HT-29 (cell line): ENCODE data around the gene SLC25A1. TPM values are rescaled to one million over a fixed set of nuclear protein-coding genes. Genes with fewer than 3 reads are reported as not detected.

Experiments used
- DNase-seq: peaks from one replicate; pipeline ENCODE4 v3.0.0-alpha.2; 2015; ENCODE audit warnings: low spot score
- total RNA-seq: library from RNA; depleted of rRNA; stranded (reverse); fragments of >200 nt; shearing (Covaris generic); gene quantifications from 2 replicates; pipeline ENCODE4 v1.2.3, GENCODE V29; 2014; rRNA removed

SLC25A1 gene
- 462 and 466 TPM in 2 replicates for total RNA-seq

DNA sequence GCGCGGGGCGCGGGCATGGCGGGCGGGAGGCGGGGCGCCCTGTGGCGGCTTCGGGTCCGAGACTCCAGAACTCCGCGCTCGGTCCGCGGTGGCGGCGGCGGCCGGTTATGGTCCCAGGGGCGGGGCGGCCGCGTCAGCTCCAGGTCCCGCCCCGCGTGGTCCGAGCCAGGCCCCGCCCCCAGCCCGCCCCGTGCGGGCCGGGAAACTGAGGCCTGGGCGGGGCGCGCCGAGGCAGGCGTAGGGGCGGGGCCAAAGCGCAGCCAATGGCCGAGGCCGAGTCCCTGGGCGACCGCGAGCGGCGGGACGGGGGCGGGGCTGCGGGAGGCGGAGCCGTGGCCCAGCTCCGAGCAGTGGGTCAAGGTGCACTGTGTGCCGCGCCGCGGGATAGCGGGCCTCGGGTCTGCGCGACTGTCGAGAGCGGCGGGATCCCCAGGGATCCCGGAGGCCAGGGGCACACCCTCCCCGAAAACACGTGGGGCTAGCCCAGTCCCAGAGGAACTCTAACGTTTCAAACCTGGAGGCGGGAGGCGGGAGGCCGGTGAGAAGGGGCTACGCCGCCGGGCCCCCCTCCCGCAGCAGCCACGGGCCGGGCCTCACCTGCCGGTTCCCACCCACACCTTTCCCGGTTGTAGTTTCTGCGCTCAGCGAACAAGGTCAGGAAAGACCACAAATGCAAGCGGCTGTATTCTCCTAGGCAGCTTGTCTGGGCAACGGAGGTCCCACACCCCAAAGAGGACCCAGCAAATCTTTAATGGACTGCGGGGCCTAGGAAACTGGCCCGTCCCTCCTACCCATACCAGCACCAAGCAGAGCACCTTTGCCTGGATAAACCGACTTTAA is at the start of gene SLC25A1:
Gene SLC25A1, minus strand, starts transcription at position 80 of the 840 bp plus-strand sequence. Its CDS starts 63 bp downstream, at position 17.
- peak; percentile 93 for DNase-seq

DNA sequence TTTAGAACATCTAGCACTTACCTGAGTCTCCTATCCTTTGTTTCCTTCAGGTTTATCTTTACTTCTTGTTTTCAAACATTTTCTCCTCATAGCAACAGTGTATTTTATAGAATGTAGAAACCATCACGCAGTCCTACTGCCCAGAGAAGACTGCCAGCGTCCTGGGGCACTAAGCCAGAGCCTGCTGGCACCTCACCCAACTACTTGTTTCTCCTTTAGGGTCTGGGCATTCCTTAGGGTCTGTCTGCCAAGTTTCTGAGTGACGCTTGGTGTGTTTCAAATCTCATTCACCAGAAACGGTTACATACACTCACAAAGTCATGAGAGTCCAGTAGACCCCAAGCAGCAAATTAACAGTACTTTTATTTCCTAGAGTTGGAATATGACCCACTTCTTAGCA is 49.6 kb upstream of the SLC25A1 start:
- no peak for DNase-seq

DNA sequence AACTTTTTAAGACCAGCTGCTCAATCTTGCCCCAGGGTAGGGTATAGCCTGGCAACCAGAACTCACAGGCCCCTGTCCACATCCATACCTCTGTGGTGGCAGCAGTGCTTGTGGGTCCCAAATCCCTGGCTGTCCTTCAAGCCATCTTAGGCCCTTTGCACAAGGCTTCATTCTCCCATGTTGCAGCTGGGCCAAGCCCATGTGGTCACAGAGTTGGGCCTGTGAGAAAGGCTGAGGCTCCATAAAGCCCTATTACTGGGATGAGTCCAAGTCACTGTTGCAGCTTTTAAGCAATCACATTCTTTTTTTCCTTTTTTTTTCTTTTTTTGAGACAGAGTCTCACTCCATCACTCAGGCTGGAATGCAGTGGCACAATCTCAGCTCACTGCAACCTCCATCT is 47.9 kb upstream of the SLC25A1 start:
- no peak for DNase-seq

DNA sequence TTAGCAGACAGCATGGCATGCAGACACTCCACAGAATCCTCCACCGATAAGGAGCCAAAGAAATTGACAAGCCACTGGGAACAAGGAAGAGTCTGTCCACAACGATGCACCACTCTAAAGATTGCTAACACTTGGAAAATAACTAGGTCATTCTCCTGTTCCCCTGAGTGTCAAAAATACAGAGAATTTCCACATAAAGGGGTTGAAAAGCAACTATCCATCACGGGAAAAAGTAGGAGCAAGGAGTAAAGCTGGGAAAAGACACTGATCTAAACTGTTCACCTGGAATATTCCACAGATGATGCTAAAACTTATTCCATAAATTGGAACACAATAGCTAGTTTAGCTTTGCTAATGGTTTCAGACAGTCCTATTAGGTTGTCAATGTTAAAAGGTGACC is 47.0 kb upstream of the SLC25A1 start:
- no peak for DNase-seq

DNA sequence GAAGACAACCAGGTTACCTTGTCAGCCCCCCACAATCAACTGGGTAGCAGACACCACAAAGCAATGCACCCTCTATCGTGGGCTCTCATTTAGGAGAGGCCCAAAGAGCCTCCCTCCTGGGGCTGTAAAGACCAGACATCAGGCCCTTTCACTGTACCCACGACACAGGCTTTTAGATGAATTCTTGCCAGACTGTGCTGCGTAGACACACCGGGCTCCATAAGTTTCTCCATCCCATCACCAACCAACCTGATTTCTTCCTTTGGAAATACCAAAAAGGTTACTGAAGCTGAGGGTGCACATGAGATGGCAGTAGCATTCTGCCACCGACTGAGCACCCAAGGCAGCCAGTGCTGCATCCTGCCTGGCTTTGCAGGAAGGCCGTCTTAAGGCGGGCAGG is 46.4 kb upstream of the SLC25A1 start:
- no peak for DNase-seq

DNA sequence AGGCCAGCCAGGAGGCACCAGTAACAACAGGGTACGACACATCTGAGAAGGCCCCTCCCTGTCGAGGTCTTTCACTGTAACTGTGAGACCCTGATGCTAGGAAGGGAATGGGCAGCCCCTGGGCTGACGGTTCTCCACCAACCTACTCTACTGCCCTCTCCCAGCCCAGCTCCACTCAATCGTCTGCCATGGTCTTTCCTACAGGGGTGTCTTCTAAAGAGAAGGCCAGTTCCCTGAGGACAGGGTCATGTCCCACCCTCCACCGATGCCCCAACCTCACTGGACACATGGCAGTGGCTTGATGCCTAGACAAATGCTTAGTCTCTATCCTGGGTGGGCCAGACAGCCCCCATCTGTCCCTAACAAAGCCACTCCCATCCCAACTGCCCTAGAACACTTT is 46.0 kb upstream of the SLC25A1 start:
- DNase-seq: no peak

DNA sequence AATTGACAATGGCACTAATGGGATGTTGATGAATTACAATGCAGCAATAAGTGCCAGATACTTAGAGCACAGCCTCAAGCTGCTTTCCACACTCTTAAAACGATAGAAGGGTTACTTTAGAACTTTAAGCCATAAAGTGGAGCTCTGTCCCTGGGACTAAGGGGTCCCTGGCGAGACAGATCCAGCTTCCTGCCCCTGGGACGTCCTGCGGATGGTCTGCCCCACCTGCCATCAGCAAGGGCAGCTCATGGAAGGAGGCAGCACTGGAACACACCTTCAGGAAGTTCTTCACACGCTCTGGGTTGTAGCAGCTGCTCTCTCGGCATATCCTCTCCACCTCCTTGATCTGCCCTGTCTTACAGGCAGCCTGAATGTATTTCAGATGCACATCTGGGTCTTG is 45.1 kb upstream of the SLC25A1 start:
- no peak for DNase-seq

DNA sequence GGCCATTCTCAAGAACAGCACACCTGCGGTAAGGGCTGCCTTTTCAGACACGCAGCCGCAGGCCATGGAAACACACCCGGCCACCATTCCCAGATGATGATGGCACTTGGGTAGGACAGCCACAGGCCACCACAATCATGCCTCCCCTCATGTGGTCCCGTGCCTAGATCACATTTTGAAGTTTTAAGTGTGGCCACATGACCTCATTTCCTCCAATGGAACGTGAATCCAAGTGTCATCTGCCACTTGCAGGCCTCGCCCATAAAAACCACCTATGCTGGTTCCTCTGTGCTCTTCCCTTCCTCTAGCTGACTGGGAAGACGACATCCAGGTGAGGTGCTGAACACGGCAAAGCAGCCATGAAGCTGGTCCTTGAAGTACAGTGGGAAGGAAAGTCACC is 44.6 kb upstream of the SLC25A1 start:
- DNase-seq: no peak

DNA sequence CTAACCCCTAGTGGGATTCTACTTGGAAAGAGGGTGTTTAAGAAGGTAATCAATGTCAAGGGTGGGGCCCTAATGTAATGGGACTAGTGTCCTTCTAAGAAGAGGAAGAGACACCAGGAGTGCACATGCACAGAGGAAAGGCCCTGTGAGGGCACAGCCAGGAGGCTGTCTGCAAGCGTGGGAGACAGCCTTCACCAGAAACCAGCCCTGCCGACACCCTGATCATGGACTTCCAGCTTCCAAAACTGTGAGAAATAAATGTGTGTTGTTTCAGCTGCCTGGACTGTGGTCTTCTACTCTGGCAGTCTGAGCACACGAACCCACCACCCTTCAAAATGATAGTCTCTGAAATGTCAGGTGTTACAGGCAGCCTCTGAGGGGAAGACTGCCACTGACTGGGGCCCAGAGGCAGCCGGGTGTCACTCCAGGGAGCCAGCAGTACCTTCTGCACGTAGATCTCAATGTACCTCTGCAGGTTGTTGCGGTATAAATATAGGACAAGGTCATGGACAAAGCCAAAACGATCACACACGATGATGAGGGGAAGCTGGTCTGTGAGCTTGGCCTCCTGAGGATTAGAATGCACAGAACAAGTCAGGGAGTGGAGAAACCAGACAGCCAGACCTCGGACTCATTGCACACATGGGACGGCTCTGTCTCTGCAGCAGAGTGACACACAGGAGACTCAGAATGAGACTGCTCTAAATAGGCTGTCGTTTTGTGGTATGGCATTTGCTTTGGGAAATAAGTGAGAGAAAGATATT is 43.9 kb upstream of the SLC25A1 start:
- DNase-seq: no peak

DNA sequence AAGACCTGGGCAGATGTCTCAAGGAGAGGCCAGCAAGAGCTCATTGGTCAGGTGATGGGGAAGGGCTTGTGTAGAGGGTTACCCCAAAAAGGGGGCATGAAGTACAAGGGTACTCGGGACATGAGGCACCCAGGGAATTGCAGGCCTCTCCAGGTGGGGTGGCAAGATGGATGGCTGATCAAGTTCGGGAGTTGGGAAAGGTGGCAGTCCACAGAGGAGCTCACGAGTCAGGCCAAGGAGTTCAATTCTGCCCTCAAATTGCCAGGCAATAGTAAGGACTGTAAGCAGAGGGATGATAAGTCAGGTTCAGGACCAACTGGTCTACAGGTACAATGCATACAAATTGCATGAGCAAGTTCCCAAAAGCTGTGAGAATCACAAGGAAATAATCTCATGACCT is 42.3 kb upstream of the SLC25A1 start:
- no peak for DNase-seq

DNA sequence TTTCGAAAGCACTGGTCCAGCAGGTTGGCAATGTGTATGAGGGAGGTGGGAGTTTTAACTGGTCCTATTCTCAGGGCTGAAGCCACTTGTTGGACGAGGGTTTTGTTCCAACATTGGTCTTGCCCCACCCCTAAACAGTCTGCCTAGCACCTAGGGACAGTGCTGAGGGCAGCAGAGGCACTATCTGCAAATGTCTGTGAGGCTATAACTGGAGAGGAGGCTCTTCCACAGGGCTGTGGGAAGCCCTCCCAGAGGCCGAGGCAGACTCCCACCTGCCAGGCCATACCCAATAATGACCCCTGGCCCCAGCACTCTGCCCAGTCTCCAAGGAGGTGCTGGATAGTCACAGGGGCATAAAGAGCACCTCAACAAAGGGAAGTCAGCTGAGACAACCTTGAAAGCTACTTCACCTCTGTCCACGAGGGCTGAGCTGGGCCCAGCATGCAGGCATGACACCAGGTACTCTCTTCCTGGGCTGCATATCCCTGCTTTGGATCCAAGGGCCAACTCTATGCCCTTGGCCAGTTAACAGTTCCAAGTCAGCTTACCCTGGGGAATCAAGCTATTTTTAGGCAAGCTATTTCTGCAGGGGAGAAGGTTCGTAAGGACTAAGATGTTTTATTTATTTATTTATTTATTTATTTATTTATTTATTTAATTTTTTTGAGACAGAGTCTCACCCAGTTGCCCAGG is 40.2 kb upstream of the SLC25A1 start:
- no peak for DNase-seq

DNA sequence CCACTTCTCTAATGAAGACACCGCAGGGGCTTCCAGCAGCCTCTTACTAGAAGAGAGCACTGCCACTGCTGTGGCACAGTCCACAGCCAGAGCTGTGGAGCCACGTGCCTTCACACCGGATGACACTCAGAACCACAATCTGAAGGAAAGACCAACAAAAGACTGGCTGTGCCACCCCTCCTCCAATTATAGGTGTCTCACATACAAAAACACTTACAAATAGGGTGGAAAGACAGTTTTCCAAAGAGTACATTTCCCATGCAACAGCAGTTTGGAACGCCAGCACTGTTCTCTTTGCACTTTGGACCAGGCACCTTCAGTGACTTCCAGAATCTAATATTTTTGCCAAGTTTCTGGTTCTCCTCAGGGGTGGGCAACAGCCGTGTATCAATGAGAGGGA is 38.0 kb upstream of the SLC25A1 start:
- no peak for DNase-seq

DNA sequence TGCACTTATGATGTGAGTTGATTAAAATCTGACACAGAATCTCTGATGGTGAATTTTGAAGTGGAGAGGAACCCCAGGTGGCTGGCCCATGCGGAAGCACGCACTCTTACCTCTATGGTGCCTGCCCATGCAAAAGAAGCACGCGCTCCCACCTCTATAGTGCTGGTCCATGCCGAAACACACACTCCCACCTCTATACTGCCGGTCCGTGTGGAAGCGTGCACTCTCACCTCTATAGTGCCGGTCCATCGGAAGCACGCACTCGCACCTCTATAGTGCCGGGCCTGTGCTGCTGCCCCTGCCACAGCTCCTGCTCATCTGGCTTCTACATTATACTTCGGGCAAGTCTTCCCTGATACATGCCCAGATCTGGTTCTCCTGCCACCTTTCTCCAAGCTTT is 36.8 kb upstream of the SLC25A1 start:
- no peak for DNase-seq

DNA sequence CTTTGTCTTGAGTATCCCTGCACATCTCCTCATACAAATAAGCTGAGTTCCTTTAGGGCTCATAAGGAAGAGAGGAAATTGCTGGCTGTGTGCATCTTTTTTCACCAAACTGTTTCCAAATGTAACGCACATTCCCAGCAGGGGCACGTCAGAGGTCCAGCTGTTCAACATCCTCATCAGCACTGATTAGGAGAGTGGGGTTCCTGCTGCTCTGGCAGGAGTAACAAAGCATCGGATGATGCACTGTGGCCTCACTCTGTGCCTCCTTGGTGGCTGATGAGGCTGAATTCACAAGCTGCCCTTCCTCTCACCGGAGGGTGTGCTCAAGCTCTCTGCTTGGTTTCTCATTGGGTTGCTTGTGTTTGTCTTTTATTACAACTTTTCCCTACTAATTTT is 35.5 kb upstream of the SLC25A1 start:
- no peak for DNase-seq

DNA sequence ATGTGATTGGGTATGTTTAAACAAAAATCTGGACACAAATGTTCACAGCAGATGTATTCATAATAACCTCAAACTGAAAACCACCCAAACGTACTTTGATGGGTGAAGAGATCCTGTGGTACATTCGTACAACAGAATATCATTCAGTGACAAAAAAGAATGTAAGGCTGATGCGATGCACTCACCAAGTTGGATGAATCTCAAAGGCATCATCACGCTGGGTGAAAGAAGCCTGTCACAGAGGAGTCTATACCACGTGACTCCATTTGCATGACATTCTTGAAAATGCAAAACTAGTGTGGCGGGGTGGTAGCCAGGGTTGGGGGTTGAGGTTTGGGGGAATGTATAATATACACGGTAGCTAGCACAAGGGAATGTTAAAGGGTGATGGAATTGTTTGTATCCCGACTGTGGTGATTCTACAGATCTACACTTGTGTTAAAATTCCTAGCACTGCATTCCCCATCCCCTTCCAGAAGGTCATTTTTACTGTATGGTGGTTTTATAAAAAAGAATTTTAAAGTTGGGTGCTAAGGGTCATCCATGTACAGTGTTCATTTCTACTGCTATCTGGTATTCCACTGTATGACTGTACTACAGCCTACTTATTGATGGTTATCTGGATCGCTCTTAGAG is 35.0 kb upstream of the SLC25A1 start:
- DNase-seq: no peak

DNA sequence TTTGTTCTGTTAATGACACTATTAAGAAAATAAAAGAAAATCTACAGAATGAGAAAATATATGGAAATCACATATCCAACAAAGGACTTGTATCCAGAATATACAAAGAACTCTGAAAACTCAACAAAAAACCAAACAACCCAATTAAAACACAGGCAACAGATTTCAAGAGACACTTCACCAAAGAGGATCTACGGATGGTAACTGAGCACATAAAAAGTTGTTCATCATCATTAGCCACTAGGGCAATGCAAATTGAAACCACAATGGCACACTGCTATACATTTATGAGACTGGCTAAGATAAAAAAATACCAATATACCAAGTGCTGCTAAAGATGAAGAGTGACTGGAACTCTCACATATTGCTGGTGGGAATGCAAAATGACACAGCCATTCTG is 34.5 kb upstream of the SLC25A1 start:
- DNase-seq: no peak

DNA sequence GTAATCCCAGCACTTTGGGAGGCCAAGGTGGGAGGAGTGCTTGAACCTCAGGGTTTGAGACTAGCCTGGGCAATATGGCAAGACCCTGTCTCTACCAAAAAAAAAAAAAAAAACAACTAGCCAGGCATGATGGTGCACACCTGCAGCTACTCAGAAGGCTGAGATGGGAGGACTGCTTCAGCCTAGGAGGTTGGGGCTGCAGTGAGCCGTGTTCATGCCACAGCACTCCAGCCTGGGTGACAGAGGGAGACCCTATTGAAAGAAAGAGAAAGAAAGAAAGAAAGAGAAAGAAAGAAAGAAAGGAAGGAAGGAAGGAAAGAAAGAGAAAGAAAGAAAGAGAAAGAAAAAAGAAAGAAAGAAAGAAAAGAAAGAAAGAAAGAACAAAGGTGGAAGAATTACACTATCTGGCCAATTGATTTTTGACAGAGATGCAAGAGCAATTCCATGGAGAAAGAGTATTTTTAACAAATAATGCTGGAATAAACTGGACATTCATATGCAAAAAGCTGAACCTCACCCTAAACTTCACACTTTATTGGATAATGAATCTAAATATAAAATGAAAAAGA is 33.9 kb upstream of the SLC25A1 start:
- no peak for DNase-seq

DNA sequence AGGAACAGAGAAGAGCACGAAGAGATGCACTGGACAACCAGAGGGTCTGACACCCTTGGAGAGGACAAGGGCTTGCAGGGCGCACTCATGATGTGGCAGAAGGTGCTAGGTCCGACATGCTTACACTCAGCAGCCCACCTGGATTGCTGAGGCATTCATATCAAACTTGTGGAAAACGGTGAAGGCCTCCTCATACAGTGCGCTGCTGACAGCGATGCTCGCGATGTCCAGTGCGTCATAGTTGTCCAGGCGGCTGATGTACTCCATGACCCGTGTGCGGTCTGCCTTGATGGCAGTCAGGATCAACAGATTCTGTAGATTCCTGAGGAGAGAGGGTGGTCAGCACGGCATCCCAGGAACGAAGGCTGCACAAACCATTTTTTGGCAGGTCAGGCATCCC is 31.7 kb upstream of the SLC25A1 start:
- no peak for DNase-seq

DNA sequence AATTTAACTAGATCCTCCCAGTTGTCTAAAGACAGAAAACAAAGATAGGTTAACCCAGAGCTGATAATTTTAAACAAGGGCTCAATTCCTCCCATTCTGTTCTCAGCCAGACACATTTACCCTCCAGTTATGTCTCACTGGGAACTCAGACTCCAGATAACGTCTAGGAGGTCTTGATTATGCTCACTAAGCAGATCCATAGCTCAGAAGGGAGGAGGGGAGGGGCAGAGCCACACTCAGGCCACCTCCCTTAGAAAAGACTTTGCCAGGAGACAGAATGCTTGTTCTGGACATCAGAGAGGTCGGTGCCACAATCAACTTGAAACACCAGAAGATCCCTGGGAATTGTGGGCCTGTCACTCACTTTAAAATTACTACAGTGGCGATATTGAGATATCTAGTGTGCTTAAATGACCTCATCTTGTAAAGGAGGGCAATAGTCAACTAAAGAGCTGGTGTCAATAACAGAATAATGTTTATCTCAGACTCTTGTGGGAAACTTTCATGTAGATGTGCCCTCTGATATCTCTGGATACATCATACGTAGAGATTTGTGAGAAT is 29.8 kb upstream of the SLC25A1 start:
- no peak for DNase-seq

DNA sequence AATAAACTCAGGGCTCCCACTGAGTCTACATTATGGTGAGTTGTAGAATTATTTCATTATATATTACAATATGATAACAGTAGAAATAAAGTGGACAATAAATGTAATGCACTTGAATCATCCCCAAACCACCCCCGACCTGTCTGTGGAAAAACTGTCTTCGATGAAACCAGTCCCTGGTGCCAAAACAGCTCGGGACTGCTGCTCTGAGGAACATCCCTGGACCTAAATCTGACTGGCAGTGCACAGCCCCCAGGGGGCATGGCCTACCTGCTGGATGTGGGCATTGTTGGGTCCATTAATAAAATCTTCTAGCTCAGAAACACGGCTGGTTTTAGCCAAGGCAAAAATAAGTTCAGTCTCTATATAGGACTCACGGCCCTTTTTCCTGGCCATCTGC is 29.3 kb upstream of the SLC25A1 start:
- no peak for DNase-seq

DNA sequence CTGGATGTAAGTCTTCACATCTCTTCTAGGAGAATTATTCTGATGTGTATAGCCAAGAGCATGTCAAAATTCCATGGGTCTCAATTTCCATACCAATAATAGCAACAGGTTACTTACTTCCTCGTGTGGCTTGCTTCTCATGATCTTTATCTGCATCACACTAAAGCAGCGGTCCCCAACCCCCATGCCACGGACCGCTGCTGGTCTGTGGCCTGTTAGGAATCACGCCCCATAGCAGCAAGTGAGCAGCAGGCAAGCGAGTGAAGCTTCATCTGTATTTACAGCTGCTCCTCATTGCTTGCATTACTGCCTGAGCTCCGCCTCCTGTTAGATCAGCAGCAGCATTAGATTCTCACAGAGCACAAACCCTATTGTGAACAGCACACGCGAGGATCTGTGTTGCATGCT is 28.9 kb upstream of the SLC25A1 start:
- DNase-seq: no peak
